Mucosa of gallbladder (tissue), 1 donor: ENCODE results near the gene IMPG2. TPM values are rescaled to one million over a fixed set of nuclear protein-coding genes. Genes with fewer than 3 reads are reported as not detected.

ENCODE experiments used
- DNase-seq: peaks from one replicate; pipeline ENCODE4 v3.0.0-alpha.2; 2020; ENCODE audit warnings: low spot score
- total RNA-seq: library from RNA; stranded (reverse); gene quantifications from one replicate; pipeline ENCODE4 v1.2.1, GENCODE V29; 2021
- donor health status: DM: no; HTN: no; CAD: no.

The IMPG2 gene
- total RNA-seq, 1 donor from 2014 or later, result 0.29 TPM

GRCh38 chr3:101273608-101274007 lies 46.8 kb downstream of the IMPG2 start:
- DNase-seq, result no peak

DNA sequence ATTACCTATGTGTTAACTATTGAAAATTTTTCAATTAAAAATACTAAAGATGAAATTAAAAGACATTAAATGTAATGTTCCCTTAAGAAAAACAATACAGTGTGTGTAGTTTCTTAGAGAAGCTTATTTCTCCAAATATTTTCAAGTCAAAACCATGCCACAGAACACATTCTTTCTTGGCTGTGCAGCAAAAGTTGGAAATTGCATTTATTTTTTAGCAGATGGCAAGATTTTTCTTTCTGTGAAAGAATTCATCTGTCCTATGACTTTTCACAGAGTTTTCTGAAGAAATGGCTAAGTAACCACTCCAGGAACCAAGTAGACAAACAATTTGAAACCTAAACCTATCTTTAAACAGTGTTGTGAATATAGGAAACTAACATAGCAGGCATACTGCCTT lies 47.2 kb downstream of the IMPG2 start:
- no peak for DNase-seq

DNA sequence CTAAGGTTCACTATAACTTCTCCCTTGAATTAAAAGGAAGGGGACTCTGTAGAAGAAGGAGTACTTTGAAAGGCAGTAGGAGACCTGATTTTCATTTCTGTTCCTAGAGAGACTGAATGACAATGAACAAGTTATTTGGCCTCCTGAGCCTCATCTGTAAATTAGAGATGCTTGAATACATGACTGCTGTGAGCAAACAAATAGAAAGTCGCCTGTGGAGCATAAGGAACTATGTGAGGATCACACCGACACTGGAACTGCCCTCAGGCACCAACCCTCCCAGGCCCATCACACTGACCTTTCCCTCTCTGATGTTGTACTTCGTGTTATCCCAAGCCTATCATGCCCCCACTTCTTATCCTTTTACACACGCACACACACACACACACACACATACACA lies 48.6 kb downstream of the IMPG2 start:
- no peak for DNase-seq

GRCh38 chr3:101270149-101270548 lies 50.2 kb downstream of the IMPG2 start:
- no peak for DNase-seq

DNA sequence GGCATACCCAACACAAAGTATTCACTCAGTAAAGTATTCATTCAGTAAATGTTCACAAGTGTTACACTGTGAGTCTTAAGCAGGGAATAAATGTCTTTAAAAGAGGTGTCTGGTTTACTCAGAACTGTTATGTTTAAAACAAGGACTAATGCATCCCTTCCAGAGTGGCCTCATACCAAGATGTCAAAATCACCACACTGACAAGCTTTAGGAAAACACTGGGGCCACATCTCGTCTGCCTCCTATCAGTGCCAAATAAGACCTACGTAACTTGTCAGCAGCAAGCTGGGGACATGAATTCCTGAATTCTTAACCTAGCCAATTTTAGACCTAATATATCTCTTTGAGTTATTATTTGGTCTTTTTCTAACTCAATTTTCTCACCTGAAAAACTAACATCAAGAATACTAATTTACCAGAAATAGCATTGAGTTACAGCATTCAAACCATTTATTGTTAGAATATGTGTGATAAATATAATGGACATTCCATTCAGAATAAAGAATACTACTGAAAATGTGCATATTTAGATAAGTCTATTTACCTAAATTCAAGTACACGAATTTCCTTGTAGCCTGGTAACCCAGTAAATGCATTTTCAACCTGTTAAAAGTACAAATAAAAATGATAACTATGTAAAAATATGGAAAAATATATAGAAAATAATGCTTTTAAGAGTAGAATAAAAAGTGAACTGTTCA lies 51.3 kb downstream of the IMPG2 start:
- no peak for DNase-seq

- no peak for DNase-seq
These were observed 52.2 kb downstream of the IMPG2 start for GRCh38 chr3:101268141-101268540.

GRCh38 chr3:101266566-101266965 lies 53.8 kb downstream of the IMPG2 start:
- no peak for DNase-seq

DNA sequence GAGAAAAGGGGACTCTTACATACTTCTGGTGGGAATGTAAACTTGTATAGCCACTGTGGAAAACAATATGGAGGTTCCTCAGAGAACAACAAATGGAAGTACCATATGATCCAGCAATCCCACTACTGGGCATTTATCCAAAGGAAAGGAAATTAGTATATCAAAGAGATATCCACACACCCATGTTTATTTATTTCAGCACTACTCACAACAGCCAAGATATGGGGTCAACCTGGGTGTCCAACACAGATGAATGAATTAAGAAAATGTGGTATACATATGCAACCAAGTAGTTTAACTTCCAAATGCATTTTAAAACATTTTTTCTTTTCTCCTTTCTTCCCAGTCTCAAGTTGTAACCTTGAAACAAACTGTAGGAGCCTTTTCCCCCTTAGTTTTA lies 54.3 kb downstream of the IMPG2 start:
- DNase-seq, result no peak

DNA sequence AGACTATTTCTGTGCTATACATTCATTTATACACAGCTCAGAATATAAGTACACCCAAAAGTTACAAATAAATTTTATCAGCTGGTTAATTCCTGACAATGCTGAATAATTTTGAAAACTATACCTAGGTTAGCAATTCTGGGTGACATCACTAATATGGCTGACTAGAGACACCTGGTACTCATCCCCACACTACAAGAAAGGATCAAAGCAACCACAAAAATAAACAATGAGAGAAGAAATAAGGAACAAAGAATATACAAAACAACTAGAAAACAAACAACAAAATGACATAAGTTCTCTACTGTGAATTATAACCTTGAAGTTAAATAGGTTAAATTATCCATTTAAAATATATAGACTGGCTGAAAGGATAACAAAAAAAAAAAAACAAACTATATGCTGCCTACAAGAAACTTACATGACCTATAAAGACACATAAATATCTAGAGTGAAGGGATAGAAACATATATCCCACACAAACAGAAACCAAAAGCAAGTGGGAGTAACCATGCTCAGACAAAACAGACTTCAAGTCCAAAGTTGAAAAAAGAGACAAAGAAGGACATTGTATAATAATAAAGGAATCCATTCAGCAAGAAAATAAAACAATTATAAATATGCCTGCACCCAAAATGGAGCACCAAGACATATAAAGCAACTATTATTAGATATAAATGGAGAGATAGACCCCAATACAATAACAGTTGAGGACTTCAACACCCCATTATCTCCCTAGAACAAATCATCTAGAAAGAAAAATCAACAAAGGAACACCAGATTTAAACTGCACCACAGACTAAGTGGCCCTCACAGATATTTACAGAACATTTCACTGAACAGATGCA lies 57.8 kb downstream of the IMPG2 start:
- DNase-seq, result no peak

DNA sequence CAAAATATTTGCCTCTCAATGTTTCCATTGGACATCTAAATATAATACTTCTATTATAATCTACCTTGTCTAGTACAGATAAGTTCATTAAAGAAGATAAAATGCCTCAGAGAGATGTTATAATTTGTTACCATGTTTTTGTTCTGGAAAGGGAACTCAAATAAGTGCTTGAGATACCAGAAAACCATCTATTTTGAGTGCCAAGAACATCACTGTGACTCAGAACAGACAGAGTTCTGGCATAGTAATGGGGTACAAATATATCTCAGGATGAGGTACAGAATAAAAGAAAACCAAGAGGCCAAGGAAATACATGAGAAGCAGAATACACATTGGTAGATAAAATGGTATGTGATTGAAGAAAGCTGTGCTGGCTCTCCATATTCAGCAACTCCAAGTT lies 58.9 kb downstream of the IMPG2 start:
- DNase-seq, result no peak

DNA sequence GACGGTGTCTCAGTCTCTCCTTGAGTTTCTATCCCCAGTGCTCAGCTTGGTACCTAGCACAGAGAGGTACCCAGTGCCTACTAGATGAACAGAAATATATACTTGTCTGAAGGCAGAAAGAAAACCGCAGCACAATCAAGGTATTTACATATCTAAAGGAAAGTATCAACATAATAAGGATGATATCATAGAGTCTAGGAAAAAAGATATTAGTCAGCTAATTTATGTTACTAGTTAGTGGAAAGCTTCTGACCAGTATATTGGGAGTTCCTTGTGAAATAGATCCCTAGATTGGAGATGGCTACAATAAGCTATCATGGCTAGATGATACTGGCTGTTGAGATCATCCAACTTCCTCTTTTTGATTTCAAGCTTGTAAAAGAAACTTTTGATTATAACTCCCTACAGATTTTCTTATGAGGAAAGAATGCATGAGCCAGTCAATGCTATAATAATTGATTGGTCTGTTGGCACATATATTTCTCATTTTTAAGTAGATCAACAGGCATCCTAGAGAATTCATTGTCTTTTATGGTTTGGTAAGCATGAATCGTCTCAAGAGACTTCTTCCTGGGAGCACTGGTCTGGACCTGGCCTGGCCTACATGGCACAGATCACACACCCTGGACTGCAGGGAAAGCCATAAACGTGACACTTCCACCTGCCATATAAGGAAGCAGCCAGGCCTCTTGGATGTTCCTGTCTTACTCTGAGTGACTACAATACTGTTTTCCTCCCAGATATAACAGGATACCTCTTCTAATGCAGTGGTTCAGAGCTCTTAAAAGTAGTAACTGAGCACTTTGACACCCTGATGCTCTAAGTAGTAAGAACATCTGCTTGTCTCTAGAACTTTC lies 60.7 kb downstream of the IMPG2 start:
- no peak for DNase-seq

- DNase-seq, result no peak
These were observed 63.9 kb downstream of the IMPG2 start for GRCh38 chr3:101256511-101256910.

DNA sequence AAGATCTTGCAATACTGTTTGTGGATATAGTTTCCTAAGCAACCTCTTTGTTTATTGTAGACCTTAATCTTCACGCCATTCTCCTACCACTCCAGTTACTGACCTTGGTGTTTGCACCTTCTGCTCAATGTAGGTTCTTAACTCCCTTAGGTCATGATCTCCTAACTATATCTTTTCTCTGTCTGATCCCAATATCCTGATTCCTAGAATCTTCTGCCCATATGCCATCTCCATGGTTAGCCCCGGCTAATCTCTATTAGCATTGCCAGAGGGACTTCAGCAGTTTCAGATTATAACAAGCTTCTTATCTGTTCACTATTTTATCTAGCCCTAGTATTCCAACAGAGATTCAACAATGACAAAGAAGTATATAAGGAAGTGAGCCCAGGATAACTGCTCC lies 64.9 kb downstream of the IMPG2 start:
- no peak for DNase-seq

DNA sequence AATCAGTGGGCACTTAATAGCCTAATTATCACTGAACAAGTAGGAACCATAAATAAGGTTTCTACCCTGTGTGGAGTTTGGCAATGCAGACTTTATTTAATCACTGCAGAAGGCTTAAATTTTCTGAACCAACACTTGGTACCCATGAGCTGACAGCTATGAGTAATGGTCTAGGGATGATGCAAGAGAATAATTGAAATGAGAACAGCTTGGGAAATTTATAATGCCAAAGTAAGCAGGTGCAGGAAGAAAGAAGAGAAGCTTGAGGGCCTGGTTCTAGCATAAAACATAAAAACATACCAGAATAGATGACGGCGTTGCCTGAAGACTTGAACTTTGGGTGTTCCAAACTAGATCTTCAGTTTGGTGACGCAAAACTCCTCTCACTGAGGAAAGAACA lies 67.0 kb downstream of the IMPG2 start:
- DNase-seq, result no peak

DNA sequence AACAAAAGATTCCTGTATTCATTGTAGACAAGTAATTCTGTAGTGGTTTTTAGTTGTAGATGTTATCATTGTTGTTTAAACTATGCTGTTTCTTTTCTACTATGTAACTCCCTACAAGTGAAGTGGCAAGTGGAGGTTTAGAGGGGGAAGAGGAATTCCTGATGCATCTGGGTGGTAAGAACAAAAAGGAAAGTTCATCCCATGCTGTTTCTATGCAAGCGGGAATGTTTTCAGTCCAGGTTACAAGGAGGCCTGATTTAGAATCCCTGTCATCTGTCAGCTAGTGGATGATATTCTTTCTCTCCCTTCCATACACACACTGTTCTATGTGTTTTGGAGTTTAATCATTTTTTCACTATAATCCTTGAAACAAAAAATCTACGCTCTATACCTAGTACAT lies 67.4 kb downstream of the IMPG2 start:
- DNase-seq, result no peak

GRCh38 chr3:101252307-101252706 lies 68.1 kb downstream of the IMPG2 start:
- no peak for DNase-seq

DNA sequence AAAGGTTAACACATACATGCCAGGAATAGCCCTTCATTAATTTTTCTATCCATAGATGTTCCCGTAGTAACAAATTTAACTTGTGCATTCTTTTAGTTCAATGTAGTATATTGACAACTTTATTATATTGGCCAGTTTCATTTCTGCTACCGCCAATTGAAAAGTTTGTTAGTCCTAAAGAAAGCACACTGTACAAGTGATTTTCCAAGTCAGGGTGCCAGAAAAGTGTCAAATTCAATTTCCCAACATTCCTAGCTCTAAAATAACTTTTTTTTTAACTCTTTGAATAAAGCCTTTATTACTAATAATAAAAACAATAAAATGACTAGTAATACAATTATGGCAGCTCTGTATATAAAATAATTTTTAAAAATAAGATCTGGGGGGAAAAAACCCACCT lies 68.9 kb downstream of the IMPG2 start:
- no peak for DNase-seq

GRCh38 chr3:101249522-101249921 lies 70.9 kb downstream of the IMPG2 start:
- no peak for DNase-seq

- no peak for DNase-seq
These were observed 71.6 kb downstream of the IMPG2 start for GRCh38 chr3:101248736-101249135.

DNA sequence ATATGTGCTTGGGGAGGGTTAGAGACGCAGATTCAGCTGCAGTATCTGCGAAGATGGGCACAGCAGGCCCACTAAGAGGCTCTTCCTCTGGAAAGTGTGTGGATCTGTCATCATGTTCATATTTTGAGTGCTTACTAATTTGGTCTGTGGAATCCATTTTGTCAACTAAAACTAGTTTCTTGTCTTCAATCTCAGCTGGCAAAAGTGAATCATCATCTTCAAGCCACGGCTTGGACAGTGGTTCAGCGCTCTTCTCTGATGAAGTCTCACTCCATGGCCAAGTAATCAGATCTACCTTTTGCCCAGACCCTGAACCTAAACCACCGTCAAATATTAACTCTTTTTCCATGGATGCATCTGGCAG lies 76.2 kb downstream of the IMPG2 start:
- DNase-seq, result no peak

DNA sequence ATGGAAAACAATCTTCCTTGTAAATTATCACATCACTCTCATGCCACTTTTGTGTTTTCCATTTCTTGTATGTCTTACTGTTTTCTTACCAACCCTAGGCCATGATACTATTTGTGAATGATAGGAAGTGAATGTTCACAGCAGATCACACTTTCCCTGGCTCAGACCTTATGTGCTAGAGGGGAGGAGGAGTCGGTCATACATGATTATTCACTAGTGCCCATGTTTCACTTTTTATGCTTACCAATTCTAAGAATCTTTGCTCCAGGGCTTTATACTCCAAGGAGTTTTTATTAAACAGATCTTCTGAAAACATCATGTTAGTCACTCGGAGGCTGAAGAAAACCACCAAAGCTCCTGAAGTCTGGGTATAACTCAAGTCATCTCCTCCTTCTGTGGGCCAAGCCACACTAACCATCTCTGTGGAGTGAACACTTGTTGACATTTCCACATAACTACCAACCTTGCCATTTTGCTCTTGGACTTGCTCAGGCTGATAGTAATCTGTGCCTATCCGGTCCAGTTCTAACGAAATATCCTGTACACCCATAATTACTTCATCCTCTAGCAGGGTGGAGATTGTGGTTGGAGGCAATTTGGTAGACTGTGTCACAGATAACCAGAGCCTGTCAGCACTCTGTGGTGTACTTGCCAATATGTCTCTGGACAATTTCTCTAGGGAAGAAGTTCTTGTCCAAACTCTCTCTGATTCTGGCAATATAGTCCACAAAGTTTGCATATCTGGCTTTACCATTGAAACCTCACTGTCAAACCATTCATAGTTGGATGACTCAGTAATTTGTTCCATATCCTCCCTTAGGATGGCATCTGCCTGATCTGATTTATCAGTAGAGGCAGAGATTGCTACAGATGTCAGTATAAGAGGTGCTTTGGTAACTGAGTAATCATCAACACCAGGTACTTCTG lies 76.8 kb downstream of the IMPG2 start:
- no peak for DNase-seq
